Medulla oblongata (tissue), 1 donor: Measurements from ENCODE around the gene RPAP2.
"Not testable (repeated sequence)": the region's sequence is repeated elsewhere in the genome, so short reads cannot be mapped to it uniquely, and the experiment has no call there.

ENCODE experiments used
- DNase-seq: peaks from one replicate; pipeline ENCODE4 v3.0.0-alpha.2; 2015; ENCODE audit errors: extremely low spot score

RPAP2 gene

GRCh38 chr1:92298573-92299476 lies at the start of gene RPAP2, which contains the start of gene GLMN:
RPAP2 (plus strand) TSS chr1:92299059; CDS start chr1:92299074, 15 bp downstream.
GLMN (minus strand) TSS chr1:92298987; CDS start chr1:92297999, 988 bp downstream.
- peak; percentile 93 for DNase-seq

- not testable (repeated sequence) for DNase-seq
Observed at GRCh38 chr1:92254714-92255113, 44.1 kb upstream of the RPAP2 start.

GRCh38 chr1:92259350-92259749 lies 39.5 kb upstream of the RPAP2 start:
- DNase-seq = no peak

- DNase-seq = no peak
Observed at GRCh38 chr1:92262516-92262915, 36.3 kb upstream of the RPAP2 start.

- DNase-seq = no peak
Observed at GRCh38 chr1:92273039-92273438, 25.8 kb upstream of the RPAP2 start.

GRCh38 chr1:92274939-92275338 lies 23.9 kb upstream of the RPAP2 start:
- no peak for DNase-seq

- DNase-seq = no peak
Observed at GRCh38 chr1:92276082-92276481, 22.8 kb upstream of the RPAP2 start.

GRCh38 chr1:92277105-92277723 lies 21.6 kb upstream of the RPAP2 start:
- no peak for DNase-seq

GRCh38 chr1:92279781-92280180 lies 19.1 kb upstream of the RPAP2 start:
- DNase-seq = not testable (repeated sequence)

- DNase-seq = not testable (repeated sequence)
Observed at GRCh38 chr1:92281411-92281810, 17.4 kb upstream of the RPAP2 start.

GRCh38 chr1:92291372-92291999 lies 7.4 kb upstream of the RPAP2 start:
- peak; percentile 75 for DNase-seq

GRCh38 chr1:92298213-92298572 lies 666 bp upstream of the RPAP2 start:
- DNase-seq = no peak

- peak; percentile 20 for DNase-seq
Observed at GRCh38 chr1:92299477-92300150, 755 bp downstream of the RPAP2 start.

GRCh38 chr1:92301021-92301420 lies 2.2 kb downstream of the RPAP2 start:
- no peak for DNase-seq

- DNase-seq = no peak
Observed at GRCh38 chr1:92306020-92306419, 7.2 kb downstream of the RPAP2 start.

GRCh38 chr1:92307980-92308379 lies 9.1 kb downstream of the RPAP2 start:
- DNase-seq = no peak

- peak; percentile 39 for DNase-seq
Observed at GRCh38 chr1:92310185-92310597, 11.3 kb downstream of the RPAP2 start.

- no peak for DNase-seq
Observed at GRCh38 chr1:92314024-92314423, 15.2 kb downstream of the RPAP2 start.

- no peak for DNase-seq
Observed at GRCh38 chr1:92315766-92316599, 17.1 kb downstream of the RPAP2 start.

- DNase-seq = no peak
Observed at GRCh38 chr1:92317836-92318493, 19.1 kb downstream of the RPAP2 start.
